GM10847 (cell line): Measurements from ENCODE around the gene FAM241A.

Experiments
- POLR2A ChIP-seq: IDR thresholded peaks from 2 replicates; pipeline ENCODE4 v1.6.1; 2011; ENCODE audit not compliant: insufficient read length; ENCODE audit errors: extremely low read depth

Gene FAM241A

DNA sequence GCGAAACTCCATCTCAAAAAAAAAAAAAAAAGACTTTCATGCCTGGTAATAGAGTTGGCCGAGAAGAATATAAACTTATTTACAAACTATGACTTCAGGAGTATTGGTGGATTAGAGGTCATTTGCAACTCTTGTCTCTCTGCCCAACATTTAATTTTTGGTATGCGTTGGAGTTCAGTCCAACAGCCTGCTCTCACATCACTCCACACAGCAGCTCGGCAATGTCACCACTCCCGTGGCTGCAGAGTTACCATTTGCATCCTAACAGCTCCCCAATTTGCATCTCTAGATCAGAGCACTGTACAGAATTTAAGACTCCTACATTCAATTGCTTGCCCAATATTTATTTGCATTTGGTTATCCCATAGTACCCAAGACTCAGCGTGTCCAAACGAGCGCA is 45.4 kb downstream of the FAM241A start:
- no peak for TF ChIP-seq POLR2A

- TF ChIP-seq POLR2A = no peak
These were observed 51.2 kb downstream of the FAM241A start for GRCh38 chr4:112196461-112196860.

DNA sequence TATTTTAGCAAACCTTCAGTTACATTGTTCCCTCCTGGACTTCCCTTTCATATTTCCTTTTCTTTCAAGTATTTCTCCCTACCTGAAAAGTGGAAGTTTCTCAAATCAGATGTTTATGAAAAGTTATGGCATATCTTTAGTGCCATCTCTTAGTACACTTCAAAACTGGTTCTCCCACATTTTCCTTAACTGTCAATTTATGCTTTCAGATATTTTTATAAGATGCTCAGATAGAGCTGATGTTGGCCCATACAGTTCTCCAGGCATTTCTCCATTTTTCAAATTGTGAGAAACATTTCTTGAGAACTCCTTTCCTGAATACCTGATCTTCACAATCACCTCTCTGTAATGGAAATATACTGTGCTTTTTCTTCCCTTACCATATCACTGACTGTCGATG is 53.8 kb downstream of the FAM241A start:
- no peak for TF ChIP-seq POLR2A

GRCh38 chr4:112201915-112202505 is 56.8 kb downstream of the FAM241A start:
- TF ChIP-seq POLR2A = no peak

- TF ChIP-seq POLR2A = no peak
These were observed 58.3 kb downstream of the FAM241A start for GRCh38 chr4:112203593-112203992.

DNA sequence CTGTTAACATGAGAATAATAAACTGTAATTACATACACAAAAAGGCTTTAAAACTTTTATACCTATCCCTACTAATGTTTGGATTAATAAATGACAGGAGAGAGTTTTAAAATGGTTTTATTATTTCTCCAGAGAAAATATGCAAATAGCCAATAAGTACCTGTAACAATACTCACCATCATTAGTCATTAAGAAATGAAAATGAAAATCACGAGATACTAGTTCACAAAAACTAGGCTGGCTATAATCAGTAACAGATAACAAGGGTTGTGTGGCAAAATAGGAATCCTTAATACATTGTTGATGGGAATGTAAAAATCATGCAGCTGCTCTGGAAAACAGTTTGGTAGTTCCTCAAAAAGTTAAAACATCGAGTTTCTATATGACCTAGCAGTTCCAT is 61.2 kb downstream of the FAM241A start:
- no peak for TF ChIP-seq POLR2A

GRCh38 chr4:112210777-112211176 is 65.5 kb downstream of the FAM241A start:
- no peak for TF ChIP-seq POLR2A

- no peak for TF ChIP-seq POLR2A
These were observed 67.8 kb downstream of the FAM241A start for GRCh38 chr4:112213091-112213490.

DNA sequence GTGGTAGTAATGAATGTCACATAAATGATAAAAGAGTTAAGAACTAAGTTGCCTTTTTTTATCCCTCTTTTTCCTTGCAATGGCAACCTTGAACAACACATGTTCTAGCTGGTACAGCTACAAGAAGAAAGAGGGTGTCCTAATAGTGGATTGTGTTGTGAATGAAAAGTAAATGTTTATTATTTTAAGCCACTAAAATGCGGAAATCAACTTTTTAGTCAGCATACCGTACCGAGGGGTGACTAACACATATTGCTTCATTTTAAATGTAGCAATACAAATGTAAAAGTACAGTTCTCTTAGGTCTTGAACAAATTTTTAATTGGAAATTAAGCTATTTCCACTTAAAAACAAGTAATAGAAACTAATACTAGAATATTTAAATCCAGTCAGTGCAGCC is 68.6 kb downstream of the FAM241A start:
- TF ChIP-seq POLR2A = no peak

DNA sequence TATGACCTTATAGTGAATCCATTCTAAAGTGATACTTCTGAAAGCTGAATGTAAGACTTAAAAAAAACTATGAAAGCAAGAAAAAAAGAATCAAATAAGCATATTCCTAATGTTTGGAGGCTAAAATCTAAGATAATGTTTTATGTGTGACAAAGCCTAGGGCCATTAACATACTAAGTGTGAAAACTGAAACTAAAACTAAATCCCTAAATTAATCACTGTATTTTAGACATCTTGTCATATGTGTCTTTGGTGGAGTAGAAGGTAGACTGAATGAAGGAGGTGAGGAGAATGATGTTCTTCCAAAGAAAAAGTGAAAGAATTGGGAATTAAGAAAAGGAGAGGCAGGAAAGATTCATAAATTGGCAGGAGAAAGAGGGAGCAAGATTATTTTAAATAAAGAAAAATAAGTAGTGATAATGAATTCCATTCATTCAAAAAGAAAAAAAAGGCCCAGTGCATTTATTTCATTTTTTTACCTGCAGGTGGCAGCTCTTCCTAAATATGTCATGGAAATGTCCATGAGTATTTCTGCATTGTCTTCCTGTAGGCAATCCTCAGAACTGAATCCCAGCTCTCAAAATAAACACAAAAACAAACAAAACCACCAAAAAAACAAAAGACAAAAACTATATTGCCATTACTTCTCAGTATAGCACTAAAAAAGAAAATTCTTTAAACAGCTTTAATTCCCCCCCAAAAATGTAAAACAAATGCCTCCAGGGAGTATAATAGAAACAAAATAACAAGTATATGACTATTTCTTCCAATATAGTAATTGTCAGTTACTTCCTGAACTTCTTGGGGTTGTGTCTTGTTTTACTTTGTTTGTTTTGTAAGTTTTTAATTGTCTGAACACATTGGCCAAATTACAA is 69.4 kb downstream of the FAM241A start:
- TF ChIP-seq POLR2A = no peak

GRCh38 chr4:112219826-112220366 is 74.6 kb downstream of the FAM241A start:
- no peak for TF ChIP-seq POLR2A

- TF ChIP-seq POLR2A = no peak
These were observed 77.1 kb downstream of the FAM241A start for GRCh38 chr4:112222219-112222955.

DNA sequence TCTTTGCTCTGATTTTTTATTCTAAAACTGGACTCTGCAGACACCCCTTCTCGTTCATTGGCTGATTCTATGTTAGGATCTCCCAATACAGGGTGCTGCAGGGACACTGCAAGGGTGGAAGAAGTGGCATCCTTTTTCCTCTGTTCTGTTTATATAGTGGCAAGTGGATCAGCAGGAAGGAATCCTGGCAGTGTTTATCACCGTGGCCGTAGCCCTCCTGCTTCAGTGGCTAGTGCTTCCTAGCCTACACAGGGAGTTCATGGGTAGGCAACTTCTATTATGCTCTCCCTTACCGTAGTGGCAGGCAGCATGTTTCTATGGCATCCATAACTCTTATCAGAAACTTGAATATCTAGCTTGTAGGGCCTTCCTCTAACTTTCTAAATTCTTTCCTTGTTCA is 79.9 kb downstream of the FAM241A start:
- TF ChIP-seq POLR2A = no peak

GRCh38 chr4:112230879-112231778 is 85.9 kb downstream of the FAM241A start:
- TF ChIP-seq POLR2A = no peak
